ENCODE measurements around the gene CLDND2. TPM values are rescaled to one million over a fixed set of nuclear protein-coding genes. Genes with fewer than 3 reads are reported as not detected.

Gene CLDND2
- total RNA-seq, 2 donors from 2014 or later = not detected

DNA sequence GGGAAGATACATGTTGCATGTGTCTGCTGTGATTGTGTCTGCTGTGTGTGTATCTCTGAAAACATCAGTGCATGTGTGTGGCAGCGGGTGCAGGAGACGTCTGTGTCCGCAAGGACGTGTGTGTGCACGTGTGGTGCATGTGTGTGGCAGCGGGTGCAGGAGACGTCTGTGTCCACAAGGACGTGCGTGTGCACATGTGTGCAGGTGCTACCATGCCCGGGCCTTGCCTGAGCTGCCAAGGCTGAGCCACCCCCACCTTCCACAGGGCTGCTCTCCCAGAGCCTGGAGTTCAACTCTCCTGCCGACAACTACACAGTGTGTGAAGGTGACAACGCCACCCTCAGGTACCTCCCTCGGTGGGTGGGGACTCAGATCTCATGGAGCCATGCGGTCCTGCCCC is 47.0 kb downstream of the CLDND2 start:
- Histone ChIP-seq H3K36me3 (no peaks in the 10 kb centered on the region), H3K4me3 (no peak overlapping the region), H3K27ac (no peak overlapping the region), H3K9me3 (no peaks in the 10 kb centered on the region), H3K4me1 (peaks cover 0 to 2% of the 10 kb centered on the region in 2 donors), H3K27me3 (no peaks in the 10 kb centered on the region)
- TF ChIP-seq, protein P1, sequence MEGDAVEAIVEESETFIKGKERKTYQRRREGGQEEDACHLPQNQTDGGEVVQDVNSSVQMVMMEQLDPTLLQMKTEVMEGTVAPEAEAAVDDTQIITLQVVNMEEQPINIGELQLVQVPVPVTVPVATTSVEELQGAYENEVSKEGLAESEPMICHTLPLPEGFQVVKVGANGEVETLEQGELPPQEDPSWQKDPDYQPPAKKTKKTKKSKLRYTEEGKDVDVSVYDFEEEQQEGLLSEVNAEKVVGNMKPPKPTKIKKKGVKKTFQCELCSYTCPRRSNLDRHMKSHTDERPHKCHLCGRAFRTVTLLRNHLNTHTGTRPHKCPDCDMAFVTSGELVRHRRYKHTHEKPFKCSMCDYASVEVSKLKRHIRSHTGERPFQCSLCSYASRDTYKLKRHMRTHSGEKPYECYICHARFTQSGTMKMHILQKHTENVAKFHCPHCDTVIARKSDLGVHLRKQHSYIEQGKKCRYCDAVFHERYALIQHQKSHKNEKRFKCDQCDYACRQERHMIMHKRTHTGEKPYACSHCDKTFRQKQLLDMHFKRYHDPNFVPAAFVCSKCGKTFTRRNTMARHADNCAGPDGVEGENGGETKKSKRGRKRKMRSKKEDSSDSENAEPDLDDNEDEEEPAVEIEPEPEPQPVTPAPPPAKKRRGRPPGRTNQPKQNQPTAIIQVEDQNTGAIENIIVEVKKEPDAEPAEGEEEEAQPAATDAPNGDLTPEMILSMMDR (IDR thresholded peaks at IDR 0.05) = no peak
- no peak for DNase-seq (ENCODE audit: low spot score)

DNA sequence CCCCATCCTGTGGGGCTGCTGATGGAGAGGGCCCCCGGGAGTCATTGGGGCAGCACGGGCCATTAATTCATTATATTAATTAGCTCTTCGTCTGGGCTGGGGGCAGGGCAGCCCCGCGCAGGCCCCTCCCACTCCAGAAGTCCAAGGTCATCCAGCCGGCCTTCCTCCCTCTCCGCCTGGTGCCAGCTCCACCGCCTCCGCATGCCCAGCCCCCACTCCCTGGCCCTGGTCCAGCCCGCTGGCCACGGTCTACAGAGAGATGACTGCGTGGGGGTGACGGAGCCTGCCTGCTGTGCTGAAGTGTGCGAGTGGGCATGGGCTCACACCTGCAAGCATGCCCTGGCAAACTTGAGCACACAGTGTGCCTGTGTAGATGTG is 48.5 kb downstream of the CLDND2 start:
- H3K27ac ChIP-seq = no peak overlapping the region
- no peaks in the 10 kb centered on the region for H3K4me1 ChIP-seq
- H3K36me3 ChIP-seq = no peaks in the 10 kb centered on the region
- no peak for DNase-seq (ENCODE audit: low spot score)
- TF ChIP-seq, protein P1 (IDR thresholded peaks at IDR 0.05) = no peak
- no peak overlapping the region for H3K4me3 ChIP-seq
- no peaks in the 10 kb centered on the region for H3K9me3 ChIP-seq
- H3K27me3 ChIP-seq = no peaks in the 10 kb centered on the region

DNA sequence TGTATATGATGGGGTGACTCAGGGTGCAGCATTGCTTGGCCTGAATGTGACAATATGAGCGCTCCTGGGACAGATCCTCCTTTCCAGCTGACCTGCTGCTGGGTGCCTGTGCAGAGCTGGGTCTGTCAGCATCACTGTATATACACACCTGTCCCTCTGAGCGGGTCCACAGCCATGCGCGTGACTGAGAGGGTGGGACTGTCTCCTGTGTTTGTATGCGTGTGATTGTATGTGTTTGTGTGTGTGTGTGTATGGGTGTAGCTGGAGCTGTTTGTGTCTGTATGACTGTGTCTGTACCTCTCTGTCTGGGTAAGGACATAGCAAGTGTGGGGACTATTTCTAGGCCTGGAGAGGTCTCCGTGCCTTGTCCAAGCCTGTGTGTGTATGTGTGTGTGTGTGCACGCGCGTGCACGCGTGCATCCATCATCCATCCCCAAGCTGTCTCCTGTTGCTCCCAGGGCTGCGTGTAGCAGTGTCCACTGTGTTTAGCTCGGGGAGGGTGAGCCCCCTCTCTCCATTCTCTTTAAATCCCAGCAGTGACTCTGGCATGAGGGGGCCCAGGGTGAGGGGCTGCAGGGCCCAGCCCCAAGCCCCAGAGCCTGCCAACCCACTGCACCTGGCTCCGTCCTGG is 49.0 kb downstream of the CLDND2 start:
- no peaks in the 10 kb centered on the region for H3K4me1 ChIP-seq
- no peaks in the 10 kb centered on the region for H3K27me3 ChIP-seq

DNA sequence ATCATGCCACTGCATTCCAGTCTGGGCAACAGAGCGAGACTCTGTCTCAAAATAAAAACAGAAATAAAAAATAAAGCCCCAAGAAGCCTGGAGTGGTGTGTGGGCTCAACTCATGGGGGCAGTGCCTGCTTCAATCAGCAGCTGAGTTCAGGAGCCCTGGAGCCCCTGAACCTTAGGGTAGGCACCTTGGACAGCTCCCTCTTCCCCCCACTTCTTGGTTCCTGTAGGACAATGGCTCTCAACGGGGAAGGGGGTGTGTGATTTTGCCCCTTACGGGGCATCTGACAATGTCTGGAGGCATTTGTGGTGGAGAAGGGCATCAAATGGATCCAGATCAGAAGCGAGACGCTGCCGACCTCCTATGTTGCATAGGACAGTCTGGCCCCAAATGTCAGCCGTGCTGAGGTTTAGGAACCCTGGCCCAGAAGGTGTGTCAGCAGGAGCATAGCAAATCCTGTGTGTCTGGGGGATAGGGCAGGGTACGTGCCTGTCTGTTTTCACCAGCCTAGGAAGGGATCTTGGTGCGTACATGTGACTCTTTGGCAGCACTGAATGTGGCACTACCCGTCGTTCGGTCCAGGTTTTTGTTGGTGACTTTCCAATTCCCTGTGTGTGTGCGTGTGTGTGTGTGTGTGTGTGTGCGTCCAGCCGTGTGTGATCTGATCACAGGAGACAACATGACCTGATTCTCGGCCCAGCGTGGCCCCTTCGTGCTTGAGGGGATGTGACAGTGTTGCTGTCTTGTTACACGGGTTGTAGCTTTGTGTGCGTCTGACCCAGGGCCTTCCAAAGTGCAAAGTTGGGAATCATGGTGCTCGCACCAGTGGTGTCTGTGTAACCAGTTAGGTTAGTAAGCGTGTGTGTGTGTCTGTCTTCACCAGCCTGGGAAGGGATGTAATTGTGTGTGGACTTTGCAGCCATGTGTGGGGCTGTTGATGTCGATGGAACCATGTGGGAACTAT is 49.8 kb downstream of the CLDND2 start:
- TF ChIP-seq, protein P1 (IDR thresholded peaks at IDR 0.05) = no peak
- H3K4me1 ChIP-seq = no peaks in the 10 kb centered on the region
- H3K4me3 ChIP-seq = no peak overlapping the region
- H3K9me3 ChIP-seq = peaks cover 0 to 8% of the 10 kb centered on the region in 2 donors
- no peak for DNase-seq (ENCODE audit: low spot score)
- H3K27ac ChIP-seq = no peak overlapping the region
- H3K36me3 ChIP-seq = no peaks in the 10 kb centered on the region
- H3K27me3 ChIP-seq = no peaks in the 10 kb centered on the region

More for the DNA sequence above, 49.0 kb downstream of the CLDND2 start:
- Histone ChIP-seq H3K27ac (no peak overlapping the region), H3K36me3 (no peaks in the 10 kb centered on the region), H3K4me3 (no peak overlapping the region), H3K9me3 (peaks cover 0 to 4% of the 10 kb centered on the region in 2 donors)
- no peak for DNase-seq (ENCODE audit: low spot score)
- TF ChIP-seq, protein P1 (IDR thresholded peaks at IDR 0.05) = no peak

DNA sequence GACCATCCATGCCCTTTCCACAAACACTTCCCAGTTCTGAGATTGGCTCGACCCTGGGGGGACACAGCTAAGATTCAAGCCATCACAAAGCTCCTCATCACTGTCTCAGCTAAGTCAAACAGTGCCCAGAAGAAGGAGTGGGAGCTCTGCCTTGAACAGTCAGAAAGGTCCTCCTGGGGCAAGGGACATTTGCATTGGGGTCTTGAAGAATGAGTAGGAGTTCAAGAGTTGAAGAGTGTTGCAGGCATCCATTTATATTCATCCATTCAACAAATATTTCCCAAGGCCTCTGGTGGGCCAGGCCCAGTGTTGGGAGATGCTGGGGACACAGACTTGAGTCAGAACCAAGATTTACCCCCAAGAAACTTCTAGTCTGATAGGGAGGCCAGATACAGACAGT is 50.8 kb downstream of the CLDND2 start:
- Histone ChIP-seq H3K4me1 (no peaks in the 10 kb centered on the region), H3K9me3 (peaks cover 0 to 8% of the 10 kb centered on the region in 2 donors), H3K4me3 (no peak overlapping the region), H3K36me3 (no peaks in the 10 kb centered on the region), H3K27ac (no peak overlapping the region), H3K27me3 (no peaks in the 10 kb centered on the region)
- TF ChIP-seq, protein P1 (IDR thresholded peaks at IDR 0.05) = no peak
- no peak for DNase-seq (ENCODE audit: low spot score)
